GM20000 (cell line): ENCODE results near the gene RCAN1.
"Not testable (repeated sequence)": the region's sequence is repeated elsewhere in the genome, so short reads cannot be mapped to it uniquely, and the experiment has no call there.

Source experiments
- DNase-seq: peaks from one replicate; pipeline ENCODE4 v3.0.0; 2012; ENCODE audit warnings: low spot score
- TF ChIP-seq, protein P1 (sequence below): IDR thresholded peaks from 2 replicates; pipeline ENCODE4 v1.5.1; 2012; ENCODE audit warnings: mild to moderate bottlenecking, control low read depth; ENCODE audit errors: extremely low read depth, missing control alignments

The RCAN1 gene

DNA sequence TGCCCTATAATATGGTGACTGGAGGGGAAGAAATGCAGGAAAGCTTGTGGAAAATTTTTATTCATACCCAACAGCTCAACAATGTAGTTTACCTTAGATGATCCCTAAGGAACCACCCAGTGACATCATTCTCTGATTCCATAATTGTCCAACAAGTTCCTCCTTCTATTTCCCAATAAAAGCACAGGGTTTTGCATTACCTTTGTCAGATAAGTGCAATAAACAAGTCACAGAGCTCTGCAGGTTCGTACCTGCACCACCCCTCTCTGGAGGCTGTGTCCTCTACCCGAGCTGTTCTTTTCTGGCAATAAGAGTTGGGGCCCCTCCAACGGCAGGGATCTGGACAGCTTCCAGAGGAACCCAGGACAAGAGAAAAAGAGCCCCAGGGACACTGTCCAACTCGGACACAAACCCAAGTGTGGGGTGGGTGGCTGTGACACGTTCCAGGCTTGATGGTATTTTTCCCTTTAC is 38.8 kb downstream of the RCAN1 start:
- DNase-seq = no peak

DNA sequence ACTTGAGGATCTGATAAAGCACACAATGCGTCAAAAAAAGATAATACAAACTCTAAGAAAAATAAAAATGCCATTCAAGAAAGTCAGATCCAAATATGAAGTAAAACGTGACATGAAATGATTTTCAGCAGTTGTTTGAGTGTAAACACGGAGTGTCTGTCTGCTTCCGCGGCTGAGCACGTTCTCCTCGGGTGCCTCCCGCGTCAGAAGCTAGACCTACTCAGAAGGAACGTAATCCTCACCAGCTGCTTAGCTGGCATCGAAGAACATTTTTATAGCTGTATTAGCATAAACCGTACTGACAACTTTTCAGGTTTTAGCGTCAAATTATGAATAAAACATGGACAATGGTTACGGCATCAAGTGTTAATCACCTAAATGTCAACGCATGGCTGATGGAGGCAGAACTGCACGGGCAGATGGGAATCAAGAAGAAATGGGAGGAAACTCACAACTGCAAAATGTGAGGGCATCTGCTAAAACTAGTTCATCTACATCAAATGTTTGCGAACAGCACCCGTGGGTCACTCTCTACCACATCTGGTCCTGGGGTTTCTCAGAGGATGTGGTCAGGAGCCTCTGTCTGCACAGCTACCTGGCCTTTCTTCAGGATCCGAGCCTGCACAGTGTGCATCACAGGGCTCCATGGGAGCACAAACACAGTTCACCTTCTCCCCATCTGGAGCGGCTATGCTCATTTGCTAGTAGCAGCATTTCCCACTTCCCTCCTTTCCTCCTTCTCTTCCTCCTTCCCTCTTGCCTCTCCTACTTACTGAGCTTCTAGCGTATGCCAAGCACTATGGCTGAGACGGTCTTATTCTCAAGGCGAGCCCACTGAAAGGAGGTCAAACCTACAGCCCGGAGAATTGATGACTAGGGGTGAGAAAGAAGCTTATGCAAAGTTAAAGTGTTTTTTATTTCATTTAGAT is 40.0 kb downstream of the RCAN1 start:
- TF ChIP-seq, protein P1, sequence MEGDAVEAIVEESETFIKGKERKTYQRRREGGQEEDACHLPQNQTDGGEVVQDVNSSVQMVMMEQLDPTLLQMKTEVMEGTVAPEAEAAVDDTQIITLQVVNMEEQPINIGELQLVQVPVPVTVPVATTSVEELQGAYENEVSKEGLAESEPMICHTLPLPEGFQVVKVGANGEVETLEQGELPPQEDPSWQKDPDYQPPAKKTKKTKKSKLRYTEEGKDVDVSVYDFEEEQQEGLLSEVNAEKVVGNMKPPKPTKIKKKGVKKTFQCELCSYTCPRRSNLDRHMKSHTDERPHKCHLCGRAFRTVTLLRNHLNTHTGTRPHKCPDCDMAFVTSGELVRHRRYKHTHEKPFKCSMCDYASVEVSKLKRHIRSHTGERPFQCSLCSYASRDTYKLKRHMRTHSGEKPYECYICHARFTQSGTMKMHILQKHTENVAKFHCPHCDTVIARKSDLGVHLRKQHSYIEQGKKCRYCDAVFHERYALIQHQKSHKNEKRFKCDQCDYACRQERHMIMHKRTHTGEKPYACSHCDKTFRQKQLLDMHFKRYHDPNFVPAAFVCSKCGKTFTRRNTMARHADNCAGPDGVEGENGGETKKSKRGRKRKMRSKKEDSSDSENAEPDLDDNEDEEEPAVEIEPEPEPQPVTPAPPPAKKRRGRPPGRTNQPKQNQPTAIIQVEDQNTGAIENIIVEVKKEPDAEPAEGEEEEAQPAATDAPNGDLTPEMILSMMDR = no peak
- DNase-seq = no peak

More for the DNA sequence above, 38.8 kb downstream of the RCAN1 start:
- TF ChIP-seq, protein P1 = no peak

DNA sequence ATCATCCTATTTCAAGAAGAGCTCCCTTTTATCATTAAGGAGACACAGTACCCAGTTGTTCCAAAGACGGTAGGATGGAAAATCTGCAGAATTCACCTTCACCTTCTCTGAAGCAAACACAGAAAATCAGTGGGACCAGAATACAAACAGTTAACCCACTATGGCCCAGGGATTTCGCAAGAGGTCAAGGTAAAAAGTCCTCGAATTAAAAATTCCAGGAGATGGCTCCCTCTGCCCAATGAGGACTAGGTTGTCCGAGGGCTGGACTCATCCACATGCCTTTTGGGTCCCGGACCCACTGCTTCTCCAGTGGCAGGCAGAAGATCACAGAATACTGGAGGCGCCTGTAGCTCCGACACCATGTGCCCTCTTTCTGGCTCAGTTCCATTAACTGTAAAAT is 42.9 kb downstream of the RCAN1 start:
- TF ChIP-seq, protein P1 = no peak
- no peak for DNase-seq

DNA sequence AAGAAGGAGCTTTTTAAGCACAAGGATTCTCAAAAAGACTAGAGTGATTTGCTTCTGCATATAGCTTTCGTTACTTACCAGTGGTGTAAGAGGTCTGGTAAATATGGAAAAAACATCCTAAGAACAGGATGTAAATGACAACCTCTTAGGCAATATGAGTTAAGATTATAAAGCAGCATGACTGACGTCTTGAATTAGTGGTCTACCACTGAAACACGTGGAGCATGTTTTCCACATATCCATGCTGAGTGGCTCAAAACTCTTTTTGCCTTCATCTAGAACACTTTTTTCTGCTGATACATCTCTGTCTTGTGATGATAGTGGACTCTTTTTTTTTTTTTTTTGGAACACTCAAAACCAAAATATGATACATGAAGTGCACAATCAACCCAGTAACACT is 44.6 kb downstream of the RCAN1 start:
- TF ChIP-seq, protein P1 = no peak
- no peak for DNase-seq

DNA sequence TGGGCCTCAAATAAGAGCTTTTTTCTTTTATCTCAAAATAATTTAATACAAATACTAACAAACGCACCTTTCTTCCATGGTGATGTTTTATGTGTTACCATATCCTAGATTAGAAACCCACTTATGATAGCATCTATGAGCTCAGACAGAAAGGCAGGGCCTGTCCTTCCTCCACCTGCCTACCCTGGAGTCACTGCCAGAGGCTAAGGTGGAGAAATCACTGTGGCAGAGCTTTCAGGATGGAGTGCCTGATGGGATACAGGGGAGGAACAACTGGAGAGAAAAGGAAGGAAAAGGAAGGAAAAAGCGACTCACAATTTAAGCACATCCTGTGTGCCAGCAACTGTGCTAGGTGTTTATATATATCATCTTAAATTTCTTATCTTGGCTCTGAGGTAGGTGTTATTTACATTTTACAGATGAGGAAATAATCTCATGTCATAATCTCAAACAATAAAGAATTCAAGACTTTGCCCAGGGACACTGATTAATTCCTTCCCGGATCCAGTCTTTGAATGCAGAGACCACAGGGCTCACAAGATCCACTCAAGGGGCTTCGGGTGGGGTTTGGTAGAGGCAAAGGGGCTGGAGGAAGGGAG is 45.4 kb downstream of the RCAN1 start:
- TF ChIP-seq, protein P1 = no peak
- DNase-seq = no peak

DNA sequence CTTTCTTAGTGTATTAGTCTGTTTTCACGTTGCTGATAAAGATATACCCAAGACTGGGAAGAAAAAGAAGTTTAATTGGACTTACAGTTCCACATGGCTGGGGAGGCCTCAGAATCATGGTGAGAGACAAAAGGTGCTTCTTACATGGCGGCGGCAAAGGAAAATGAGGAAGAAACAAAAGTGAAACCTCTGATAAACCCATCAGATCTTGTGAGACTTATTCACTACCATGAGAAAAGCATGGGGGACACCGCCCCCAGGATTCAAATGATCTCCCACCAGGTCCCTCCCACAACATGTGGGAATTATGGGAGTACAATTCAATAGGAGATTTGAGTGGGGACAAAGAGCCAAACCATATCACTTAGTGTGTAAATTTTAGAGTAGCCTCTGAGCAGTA is 46.1 kb downstream of the RCAN1 start:
- not testable (repeated sequence) for DNase-seq

DNA sequence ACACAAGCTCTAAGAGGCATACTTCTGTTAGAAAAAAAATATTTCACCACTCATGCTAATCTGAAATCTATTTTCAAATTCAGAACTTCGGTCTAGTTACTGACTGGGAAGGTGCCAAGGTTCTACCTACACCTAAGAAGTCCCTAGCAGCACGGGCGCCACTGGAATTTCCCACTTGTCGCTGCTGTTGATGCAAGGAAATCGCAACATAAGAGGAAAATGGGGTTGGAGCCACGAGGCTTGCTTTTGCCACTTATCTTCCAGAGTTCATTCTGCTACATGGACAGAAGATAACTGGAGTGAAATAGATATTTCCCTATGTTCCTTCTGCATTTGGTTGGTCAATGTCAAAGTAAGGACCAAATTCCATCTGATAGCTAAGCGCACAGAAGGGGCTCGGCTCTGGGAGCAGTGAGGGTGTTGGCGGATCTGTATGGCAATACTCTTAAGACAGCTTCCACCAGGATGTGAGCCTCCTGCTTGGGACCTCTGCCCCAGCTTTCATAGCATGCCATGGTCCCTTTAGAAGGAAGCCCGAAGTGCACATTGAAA is 47.2 kb downstream of the RCAN1 start:
- no peak for DNase-seq
- TF ChIP-seq, protein P1 = no peak
